Measurements from ENCODE around the gene NDFIP2.

The NDFIP2 gene, protein sequence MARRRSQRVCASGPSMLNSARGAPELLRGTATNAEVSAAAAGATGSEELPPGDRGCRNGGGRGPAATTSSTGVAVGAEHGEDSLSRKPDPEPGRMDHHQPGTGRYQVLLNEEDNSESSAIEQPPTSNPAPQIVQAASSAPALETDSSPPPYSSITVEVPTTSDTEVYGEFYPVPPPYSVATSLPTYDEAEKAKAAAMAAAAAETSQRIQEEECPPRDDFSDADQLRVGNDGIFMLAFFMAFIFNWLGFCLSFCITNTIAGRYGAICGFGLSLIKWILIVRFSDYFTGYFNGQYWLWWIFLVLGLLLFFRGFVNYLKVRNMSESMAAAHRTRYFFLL

DNA sequence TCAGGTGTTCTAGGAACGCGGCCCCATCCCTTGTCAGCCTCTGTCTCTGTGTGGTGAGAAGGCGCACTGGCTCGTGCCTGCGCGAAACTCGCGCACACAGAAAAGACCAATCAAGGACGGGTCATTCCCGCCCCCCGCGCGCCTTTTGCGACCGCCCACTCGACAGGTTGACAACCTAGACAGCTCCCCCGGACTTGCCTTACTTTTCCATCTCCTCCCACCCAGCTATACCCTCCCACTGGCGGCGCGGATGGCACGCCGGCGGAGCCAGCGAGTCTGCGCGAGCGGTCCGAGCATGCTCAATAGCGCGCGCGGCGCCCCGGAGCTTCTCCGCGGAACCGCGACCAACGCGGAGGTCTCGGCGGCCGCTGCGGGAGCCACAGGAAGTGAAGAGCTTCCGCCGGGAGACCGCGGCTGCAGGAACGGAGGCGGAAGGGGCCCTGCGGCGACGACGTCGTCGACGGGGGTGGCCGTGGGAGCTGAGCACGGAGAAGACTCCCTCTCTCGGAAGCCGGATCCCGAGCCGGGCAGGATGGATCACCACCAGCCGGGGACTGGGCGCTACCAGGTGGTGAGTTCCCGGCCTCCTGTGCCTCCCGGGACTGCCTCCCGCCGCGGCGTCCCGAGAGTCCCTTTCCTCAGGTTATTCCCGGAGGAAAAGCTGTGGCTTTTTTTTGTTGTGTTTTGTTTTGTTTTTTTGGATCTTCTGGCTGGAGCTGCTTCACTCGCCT is at the start of gene NDFIP2:
NDFIP2 (plus strand) TSS at position 202 of the 731 bp plus-strand sequence; CDS start at position 251, 49 bp downstream.
- DNase-seq: peak; percentile 85

DNA sequence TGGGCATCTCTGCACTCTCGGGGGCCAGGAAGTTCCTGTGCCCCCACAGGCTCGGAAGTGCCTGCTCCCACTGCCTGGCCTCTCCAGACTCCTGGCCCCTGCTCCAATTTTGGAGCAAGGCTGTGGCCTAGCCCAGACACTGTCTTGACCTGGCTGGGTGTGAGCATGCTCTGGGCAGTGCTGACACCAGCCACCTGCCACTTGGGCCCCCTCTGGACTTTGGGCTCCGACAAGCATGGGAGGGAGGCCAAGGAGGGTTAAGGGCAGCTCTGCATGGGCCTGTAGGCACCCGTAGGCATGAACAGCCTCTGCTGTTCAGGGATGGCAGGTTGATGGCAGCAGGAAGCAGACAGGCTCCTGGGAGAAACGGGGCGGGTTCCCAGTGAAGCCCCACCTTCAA is 48.9 kb upstream of the NDFIP2 start:
- no peak for DNase-seq

DNA sequence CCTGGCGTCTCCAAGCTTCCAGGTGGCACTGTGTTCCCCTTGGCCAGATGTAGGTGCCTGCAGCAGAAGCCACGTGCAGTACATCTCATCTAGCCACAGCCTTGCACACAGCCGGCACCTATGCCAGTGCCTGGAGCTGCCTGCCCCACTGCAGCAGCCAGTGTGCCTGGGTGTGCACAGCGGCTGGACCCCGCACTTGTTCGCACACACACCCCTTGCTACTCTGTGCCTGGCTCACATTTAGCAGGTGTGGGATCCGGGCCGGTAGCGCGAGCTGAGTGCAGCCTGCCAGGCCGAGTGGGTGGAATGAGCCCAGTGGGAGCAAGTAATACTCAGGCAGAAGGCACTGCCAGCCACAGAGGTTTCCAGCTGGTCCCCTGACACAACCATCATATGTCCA is 48.0 kb upstream of the NDFIP2 start:
- DNase-seq: no peak

DNA sequence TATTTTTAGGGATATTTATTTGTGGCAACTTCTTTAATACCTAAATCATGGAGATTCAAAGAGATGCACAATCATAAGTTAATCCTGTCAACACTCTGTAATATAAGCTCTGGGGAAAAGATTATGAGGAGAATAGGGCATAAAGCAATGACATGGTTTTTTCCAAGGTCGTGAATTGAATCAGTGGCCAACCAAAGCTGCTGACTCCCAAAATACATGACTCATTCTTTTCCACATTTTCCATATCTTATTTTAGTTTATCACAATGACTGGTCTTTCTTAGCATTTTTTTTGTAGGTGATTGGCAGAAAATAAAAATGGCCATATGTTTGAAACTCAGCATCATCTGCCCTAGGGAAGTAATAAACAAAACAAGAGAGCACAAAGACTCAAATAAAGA is 46.4 kb upstream of the NDFIP2 start:
- DNase-seq: no peak

DNA sequence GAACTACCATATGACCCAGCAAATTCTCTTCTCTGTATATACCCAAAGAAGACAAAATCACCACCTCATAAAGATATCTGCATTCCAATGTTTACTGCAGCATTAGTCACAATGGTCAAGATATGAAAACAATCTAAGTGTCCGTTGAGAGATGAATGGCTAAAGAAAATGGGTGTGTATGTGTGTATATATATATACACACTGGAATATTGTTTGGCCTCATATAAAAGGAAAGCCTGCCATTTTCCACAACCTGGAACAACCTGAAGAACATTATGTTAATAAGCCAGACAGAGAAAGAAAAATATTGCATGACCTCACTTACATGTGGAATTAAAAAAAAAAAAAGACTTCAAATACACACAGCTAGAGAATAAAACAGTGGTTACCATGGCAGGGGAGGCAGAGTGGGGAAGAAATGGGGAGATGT is 45.4 kb upstream of the NDFIP2 start:
- no peak for DNase-seq

DNA sequence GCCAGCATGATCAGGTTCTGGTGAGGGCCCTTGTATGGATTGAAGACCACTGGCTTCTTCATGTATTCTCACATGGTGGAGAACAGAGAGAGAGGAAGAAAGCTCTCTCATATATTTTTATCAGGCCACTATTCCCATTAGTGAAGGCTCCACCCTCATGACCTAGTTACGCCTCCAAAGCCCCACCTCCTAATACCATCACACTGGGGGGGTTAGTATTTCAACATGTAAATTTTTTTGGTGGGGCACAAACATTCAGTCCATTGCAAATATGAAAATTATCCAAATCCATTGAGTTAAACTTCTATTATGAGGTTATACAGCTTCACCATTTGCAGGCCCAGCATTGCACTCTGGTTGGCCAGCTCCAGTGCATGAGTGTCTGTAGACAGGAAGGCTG is 41.7 kb upstream of the NDFIP2 start:
- no peak for DNase-seq

DNA sequence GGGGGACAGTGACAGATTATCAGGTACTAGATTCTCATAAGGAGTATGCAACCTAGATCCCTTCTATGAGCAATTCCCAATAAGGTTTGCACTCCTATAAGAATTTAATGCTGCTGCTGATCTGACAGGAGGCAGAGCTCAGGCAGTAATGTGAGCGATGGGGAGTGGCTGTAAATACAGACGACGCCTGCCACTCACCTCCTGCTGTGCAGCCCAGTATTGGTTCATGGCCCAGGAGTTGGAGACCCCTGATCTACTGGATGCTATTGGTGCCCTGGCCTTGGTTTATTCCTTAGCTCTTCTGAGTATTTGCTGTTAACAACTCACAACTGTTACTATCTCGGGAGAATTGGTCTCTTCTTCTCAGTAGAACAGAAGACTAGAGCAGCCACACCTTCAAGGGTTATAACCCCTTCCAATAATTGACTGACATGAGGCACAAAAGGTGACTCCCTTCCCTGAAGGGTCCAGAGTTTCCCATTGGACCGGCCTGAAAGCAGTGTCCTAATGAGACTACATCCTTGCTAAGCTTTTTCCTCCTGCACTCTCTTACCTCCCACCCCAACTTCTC is 39.9 kb upstream of the NDFIP2 start:
- DNase-seq: no peak

DNA sequence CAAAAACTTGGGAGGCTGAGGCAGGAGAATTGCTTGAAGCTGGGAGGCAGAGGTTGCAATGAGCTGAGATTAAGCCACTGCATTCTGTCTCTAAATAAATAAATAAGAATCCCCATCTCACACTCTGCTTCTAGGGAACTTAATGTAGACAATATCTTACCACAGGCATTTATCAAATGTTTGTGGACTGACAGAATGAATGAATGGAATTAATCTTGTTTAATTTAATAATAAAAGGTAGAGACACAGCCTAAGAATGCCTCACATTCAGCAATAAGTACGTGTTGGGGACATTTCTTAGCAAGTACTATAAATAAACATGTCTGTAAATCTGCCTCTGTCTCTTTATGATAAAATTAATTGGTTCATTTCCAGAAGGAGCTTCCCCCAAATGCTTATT is 38.7 kb upstream of the NDFIP2 start:
- DNase-seq: no peak

DNA sequence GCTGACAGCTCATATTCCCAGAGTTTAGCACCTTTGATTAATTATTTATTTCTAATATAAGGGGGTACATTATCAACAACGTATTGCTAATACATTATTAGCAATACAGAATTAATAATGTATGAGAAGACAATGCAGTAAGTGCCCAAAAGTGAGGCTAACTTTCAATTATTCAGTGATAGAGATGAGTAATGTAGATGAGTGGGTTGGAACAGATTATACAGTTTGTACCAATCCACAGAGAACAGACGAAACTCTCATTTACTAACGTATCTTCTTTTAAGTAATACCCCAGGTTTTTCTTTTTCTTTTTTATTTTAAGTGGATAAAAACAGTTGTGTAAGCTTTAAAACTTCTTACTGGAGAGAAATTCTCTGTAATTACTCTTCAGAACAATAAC is 38.2 kb upstream of the NDFIP2 start:
- DNase-seq: no peak

DNA sequence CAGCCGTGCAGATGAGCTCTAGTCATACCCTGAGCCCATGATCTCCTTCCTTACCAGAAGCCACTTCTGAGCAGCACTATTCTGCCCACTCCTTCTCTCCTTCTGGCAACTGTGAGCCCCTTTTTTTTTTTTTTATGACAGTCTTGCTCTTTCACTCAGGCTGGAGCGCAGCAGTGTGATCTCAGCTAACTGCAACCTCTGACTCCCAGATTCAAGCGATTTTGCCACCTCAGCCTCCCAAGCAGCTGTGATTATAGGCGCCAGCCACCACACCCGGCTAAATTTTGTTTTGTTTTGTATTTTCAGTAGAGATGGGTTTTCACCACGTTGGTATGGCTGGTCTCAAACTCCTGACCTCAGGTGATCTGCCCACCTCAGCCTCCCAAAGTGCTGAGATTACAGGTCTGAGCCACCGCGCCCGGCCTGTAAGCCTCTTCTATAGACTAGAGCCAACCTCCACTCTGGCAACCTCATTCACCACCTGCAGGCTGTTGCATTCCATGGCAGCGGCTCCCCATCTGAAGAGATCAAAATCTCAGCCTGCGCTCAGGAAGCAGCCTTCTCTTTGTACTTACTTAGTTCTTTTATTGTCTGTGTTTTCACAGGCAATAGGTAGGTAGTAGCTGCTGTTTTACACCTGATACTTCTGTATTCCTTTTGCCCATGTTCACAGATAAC is 34.8 kb upstream of the NDFIP2 start:
- no peak for DNase-seq

DNA sequence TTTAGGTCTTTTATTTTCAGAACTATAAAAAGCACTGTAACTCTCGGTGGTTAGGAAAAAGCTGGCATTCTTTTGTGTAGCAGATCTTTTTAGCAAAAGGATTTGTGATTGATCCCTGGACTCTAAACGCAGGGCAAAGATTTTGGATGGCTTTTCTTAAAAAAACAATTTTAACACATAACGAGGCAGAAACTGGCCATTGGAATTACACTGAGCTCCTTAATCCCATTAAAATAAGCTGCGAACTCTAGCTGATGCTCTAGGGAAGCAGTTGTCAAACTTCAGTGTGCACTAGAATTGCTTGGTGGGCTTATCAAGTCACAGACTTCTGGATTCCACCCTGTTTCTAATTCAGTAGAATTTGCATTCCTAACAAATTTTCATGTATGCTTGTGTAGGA is 33.8 kb upstream of the NDFIP2 start:
- DNase-seq: no peak

DNA sequence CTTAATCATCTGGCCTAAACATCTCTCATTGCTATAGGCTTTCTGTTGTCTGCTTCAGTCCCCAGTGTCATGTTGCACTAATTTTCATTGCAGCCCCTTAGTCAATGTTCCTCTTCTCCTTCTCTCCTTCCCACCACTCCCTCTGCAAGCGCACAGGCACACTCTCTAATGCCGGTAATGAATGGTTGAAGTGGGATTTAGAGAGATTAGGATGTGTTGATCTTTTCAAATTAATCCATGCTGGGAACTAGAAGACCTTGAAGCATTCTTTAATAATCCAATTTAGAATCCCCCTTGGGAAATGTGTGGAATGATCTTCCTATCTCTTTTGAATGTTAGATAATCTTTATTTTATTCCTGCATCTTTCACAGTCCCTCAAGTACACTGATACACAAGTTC is 33.2 kb upstream of the NDFIP2 start:
- DNase-seq: no peak

DNA sequence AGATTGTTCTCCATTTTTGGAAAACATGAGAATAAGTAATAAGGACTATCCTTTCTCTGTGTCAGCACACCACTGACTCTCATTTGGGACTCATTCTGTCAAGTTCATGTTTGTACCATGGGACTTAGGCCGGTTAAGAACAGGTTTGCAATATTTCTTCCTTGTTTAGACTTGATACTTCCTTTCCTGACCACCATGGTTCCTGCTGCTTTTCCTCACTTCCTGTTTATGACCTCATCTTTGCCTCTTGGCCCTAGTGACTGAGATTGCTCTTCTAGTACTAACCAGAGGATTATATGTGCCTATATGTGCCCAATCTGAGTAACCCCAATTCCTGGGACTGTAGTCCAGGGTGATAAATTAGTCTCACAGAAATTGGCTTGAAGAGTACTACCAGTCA is 32.5 kb upstream of the NDFIP2 start:
- no peak for DNase-seq

DNA sequence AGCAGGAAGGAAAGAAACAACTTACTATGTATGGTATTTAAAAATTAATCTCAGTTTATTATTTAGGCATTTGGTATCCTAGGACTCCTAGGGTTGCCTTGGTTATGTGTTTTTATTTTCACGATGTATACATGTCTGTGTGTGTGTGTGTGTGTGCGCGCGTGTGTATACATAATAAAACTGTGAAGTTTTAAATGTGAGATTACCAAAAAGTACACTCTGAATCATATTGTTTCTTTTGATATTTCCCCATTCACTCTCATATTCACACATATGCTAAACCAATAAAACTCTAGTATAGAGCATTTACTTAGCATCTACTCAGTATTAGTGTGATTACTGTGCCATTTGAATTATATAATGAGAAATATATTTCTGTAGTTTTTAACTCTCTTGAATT is 30.8 kb upstream of the NDFIP2 start:
- no peak for DNase-seq

DNA sequence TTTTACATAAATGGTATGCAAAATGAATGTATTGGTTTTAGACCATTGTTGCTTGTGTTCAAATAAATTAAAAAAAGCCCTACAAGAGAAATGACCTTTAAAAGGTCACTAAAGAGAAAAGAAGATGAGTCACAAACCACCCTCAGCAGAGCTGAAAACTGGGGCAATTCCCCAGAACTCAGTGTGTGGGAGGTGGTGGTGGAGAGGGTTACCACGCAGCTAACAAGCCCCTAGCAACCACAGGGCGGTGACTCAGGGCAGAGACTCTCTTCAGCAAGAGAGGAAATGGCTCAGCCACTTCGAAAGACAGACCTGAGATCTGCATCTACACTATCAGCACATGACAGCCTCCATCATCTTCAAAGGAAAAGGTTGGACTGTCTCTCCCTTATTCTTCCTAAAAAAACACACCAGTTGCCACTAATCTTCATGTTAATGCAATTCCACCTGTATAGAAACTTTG is 29.4 kb upstream of the NDFIP2 start:
- peak; percentile 81 for DNase-seq

DNA sequence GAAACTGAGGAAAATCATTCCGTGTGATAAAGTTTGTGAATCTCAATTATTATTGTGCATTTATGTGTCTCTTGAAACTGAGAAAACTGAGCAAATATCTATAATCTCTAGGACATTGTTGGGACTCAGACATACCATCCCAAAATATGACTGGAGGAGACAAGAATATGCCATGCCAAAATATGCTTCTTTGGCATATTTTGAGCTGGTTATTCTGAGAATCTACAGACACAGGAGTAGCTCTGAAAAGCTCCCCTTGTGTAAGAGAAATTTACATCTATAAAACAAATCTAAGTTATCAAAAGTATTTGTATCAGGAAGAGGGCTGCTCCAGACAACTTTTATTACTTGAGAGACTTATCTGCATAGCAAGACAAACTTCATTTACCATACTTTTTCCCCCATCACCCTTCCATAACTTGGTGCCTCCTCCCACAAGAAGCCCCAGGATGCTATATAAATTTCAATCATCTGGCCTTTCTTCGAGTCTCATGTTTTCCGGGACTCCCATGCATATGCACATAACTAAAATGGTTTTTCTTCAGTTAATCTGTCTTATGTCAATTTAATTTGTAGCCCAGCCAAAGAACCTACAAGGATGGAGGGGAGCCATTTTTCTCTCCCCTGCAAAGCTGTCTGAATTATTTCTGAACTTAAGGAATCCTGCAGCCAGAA is 28.6 kb upstream of the NDFIP2 start:
- no peak for DNase-seq

DNA sequence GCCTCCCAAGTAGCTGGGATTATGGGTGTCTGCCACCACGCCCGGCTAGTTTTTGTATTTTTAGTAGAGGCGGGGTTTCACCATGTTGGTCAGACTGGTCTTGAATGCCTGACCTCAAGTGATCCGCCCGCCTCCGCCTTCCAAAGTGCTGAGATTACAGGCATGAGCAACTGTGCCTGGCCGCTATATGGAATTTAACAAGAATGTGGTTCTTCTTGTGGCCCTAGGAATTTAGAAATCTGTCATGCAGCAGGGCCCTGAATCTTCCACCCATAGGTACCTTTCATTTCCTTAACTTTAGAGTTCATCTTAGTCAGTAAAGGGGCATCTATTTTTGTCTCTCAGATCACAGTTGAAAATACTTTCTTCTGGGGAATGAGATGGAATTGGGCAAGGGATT is 25.6 kb upstream of the NDFIP2 start:
- no peak for DNase-seq

DNA sequence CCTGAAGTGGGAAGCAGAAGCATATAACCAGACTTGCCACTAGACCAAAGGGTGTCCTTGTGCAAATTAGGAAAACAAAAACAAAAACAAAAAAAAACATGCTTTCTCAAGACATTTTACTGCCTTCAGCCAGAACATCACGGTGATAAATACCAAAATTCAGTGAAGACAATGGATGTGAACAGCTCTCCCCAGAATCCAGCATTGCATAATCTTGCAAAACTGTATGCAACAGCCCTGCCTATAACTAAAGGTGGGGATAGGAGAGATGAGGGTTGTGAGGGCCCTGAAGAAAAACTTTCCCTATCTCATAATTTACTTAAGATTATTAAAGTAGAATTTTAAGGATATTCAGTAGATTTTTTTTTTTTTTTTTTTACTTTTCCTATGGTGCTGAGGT is 24.9 kb upstream of the NDFIP2 start:
- no peak for DNase-seq

DNA sequence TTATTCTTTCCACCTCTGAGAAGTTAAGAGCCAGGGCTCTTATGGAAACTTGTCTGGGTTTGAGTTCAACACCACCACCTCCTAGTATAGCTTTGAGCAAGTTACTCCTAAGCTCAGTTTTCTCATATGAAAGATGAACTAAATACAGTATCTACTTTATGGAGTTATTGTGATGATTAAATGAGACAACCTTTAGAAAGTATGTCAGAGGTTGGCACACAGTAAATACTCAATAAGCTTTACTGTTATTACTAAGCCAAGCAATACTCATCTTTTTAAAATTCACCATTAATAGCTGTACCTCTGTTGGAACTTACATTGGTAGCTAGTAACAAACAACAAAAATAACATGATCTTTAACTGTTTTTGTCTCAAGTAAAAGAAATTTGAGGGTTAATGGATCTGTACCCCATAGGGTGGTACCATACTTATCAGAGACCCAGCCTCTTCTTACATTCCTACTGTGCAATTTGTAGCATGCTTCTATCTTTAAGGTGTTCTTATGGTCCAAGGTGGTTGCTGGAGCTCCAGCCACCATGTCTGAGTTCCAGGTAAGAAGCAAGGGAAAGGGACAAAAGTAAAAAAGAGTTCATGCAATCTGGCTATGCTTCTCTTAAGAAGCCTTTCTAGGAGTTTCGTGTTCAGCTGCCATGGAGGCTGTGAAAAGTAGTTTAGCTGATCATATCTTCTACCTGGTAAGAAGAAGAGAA is 24.1 kb upstream of the NDFIP2 start:
- no peak for DNase-seq

DNA sequence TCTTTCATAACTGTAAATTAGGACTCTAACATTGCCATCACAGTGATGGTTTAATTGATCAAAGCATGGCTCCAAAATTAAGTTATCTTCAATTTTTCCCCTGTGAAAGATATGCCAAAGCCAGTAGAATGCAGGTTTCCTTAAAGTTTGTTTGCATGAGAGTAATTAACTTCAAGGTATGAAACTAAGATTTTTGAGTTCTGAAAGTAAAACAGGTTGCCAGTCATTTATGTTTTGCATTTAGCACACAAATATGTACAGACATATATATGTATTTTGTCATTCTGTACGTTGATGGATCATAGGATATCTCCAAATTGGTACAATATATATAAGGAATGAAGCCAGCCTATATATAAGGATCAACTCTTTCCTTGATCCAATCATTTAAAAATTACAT is 23.6 kb upstream of the NDFIP2 start:
- DNase-seq: no peak

DNA sequence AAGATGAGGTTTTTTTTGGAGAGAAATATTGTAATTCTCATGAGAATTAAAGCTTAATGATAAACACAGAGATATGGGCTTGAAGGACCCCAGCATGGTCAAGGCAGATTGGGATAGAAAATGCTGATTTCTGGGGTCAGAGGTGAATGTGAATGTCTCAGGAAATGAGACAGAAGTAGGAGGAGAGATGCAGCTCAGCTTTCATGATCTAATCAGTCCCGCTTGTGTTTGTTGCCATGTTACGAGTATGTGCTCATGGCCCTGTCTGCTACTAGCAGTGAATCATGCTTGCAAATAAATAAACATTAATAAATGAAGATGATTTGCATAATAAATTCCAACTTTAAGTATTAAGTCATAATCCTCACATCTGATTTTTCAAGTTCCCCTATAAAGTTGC is 23.0 kb upstream of the NDFIP2 start:
- DNase-seq: no peak

DNA sequence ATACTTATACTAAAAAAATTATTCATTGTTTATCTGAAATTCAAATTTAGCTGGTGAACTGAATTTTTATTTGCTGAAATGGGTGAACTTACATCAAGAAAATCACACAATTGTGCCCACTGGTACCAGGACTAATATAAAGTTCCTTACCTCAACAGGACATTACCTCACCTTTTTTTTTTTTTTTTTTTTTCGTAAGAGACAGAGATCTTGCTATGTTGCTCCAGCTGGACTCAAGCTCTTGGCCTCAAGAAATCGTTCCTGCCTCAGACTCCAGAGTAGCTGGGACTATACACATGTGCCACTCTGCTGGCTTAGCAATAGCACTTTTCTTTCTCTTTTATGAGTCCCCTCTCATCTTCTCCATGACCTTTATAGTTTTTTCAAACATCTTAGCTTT is 22.5 kb upstream of the NDFIP2 start:
- no peak for DNase-seq

Measured in CD4-positive, alpha-beta T cell treated with Interleukin-15 for 1 hour (primary cell).